ENCODE data around the gene HHAT.

HHAT gene

DNA sequence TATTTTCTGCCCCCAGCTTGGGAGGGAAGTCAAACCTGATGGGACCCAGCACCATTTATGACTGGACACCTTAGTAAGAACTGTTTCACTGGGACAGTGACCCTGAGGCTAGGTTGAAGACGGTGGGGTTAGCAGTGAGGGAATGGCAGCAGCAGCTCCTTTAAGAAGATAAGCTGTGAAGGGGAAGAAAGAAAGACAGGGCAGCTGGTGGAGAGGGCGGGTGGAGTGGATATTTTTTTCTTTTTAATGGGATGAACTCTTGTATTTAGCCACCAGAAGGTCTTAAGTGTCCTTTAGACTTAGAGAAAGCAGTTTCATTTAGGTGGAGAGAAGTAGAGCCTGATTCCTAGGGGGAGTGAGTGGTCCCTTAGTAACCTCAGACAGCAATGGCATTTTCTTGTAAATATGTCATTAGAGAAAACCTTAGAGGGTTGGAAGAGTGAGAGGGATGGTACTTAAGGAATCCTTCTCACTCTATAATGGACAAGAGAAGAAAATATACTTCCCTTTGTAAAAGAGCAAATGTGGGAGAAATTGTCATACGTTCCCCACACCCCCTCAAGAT lies 187.5 kb downstream of the HHAT start:
- Mint-ChIP-seq H3K9me3 (peaks cover 2% of the 10 kb centered on the region), H3K27me3 (no peaks in the 10 kb centered on the region), H3K4me3 (no peak overlapping the region), H3K36me3 (ENCODE audit: low read depth) (no peaks in the 10 kb centered on the region), H3K4me1 (ENCODE audit: low read depth) (no peaks in the 10 kb centered on the region), H3K27ac (no peak overlapping the region)
- no peak for DNase-seq

DNA sequence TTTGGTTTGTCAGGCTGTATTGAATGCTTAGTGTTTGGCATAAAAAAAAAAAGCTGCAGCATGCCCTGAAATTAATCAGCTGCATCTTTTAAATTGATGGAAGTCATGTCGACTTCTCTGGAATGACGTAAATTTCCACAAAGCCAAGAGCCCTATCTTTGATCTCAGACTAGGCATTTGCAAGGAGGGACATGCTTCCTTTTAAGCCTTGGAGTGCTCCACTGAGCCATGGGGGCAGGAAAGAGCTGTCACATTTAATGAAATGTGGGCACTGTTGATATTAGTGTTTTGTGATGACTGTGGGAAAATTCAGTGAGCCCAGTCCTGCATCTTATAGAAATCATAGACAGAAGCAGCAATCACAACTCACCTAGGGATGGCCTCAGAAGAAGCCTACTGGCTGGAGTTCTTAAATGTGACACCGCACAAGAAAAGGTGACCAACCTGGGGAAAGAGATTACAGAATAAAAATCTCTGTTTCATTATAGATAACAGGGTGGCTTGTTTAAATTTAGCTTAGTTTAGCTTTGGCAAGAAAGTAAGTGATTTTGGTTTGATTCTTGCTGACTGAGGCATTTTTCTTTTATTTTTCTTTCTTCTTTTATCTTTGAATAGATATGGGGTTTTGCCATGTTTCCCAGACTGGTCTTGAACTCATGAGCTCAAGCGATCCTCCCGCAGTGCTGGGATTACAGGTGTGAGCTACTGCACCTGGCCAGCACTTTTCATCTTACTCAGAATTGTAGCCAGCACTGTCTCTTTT lies 188.2 kb downstream of the HHAT start:
- no peaks in the 10 kb centered on the region for H3K27me3 Mint-ChIP-seq
- no peaks in the 10 kb centered on the region for H3K4me1 Mint-ChIP-seq (ENCODE audit: low read depth)
- DNase-seq, result no peak
- no peak overlapping the region for H3K27ac Mint-ChIP-seq
- H3K36me3 Mint-ChIP-seq (ENCODE audit: low read depth), result no peaks in the 10 kb centered on the region
- H3K4me3 Mint-ChIP-seq, result no peak overlapping the region
- H3K9me3 Mint-ChIP-seq, result peaks cover 2% of the 10 kb centered on the region

DNA sequence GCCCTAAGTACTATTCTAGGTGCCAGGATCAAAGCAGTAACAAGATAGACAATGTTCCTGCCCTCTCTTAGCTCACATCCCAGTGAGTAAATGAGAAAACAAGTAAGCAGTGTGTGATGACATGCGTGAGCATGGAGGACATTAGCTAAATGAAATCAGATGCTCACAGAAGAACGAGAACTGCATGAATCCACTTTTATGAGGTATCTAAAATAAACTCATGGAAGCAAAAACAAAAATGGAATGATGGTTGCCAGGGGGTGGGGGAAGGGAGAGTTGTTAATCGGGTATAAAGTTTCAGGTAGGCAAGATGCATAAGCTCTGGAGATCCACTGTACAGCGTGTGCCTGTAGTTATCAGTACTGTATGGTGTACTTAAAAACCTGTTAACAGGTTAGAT lies 195.1 kb downstream of the HHAT start:
- no peak for DNase-seq
- H3K4me1 Mint-ChIP-seq (ENCODE audit: low read depth), result no peaks in the 10 kb centered on the region
- H3K27me3 Mint-ChIP-seq, result no peaks in the 10 kb centered on the region
- H3K27ac Mint-ChIP-seq, result no peak overlapping the region
- H3K4me3 Mint-ChIP-seq, result no peak overlapping the region
- no peaks in the 10 kb centered on the region for H3K9me3 Mint-ChIP-seq
- no peaks in the 10 kb centered on the region for H3K36me3 Mint-ChIP-seq (ENCODE audit: low read depth)

DNA sequence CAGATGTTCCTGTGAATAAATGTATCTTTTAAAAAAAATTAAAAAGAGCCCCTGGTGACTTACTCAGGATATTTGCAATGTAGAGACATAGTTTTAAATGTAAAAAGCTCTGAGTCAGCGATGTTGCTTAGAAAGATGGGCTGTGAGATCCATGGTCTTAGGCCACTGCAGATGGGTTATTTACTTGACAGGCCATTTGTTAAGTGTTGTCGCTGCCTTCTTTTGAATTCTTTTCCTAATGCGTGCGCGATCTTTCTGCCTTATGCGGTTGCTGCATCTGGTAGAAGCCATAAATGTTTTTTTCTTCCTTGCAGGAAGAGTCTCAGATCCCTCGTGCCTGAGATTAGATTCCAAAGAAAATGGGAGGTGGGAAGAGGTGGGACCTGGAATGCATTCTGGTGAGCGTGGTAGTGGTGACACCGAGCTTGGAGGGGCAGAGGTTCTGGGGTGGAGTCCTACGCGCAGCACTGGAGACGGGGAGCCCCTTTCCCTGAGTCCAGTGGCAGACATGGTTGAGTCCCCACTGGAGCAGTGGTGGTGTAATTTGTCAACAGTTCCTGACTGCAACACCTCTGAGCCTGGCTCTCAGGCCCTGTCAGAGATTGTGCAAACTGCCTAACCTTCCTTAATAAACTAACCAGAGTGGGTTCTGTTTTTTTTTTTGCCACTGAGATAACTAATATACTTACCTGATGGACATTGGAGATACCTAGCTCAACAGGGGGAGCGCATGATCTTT lies 197.2 kb downstream of the HHAT start:
- Mint-ChIP-seq H3K4me1 (ENCODE audit: low read depth) (no peaks in the 10 kb centered on the region), H3K4me3 (no peak overlapping the region), H3K27ac (no peak overlapping the region), H3K9me3 (no peaks in the 10 kb centered on the region), H3K27me3 (no peaks in the 10 kb centered on the region), H3K36me3 (ENCODE audit: low read depth) (no peaks in the 10 kb centered on the region)
- no peak for DNase-seq

DNA sequence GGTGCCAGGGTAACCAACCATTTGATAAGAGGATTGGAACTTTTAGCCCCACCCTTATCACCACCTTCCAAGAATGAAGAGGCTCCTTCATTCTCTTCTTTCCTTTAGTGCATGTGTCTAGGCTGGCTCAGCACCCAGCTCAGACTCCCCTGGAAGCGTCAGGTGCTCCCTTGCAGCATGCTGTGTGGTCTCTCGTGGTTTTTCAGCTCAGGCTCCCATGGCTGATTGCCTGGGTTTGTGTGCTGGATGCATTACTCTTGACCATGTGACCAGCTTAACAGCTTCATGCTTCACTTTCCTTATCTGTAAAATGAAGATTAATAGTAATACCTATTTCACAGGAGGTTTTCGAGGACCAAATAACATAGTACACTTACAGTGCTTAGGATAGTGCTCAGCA lies 198.4 kb downstream of the HHAT start:
- Mint-ChIP-seq H3K4me3 (no peak overlapping the region), H3K27ac (no peak overlapping the region), H3K4me1 (ENCODE audit: low read depth) (no peaks in the 10 kb centered on the region), H3K27me3 (no peaks in the 10 kb centered on the region), H3K36me3 (ENCODE audit: low read depth) (no peaks in the 10 kb centered on the region), H3K9me3 (no peaks in the 10 kb centered on the region)
- DNase-seq, result no peak

DNA sequence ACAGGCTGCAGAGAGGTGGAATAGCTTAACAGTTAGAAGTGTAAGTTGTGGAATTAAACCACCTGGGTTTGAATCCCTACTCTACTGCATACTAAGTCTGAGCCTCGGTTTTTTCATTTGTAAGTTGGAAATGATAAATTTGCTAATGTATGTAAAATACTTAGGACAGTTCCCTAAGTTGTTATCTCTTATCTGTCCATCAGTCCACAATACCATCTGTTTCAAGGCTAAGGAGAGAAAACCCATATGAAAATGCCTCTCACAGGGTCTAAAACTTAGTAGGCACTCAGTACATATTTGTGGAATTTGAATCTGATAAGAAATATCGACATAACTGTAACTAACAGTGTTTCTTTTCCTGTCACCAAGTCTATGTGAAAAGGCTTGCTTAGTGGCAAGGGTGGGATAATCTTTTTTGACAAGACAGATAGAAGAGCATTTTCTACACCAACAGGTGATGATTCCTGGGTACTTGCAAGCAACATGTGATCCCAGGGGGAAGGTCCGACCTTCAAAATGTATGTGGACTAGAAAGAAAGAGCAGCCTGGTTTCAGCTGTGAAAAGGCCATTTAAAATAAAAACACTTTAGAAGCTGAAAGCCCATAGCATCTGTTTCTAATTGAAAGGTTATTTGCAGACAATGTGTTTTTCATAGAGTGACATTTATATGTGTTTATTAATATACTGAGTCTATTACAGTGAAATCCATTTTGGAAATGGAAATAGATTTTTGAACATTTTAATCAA lies 202.9 kb downstream of the HHAT start:
- Mint-ChIP-seq H3K4me1 (ENCODE audit: low read depth) (no peaks in the 10 kb centered on the region), H3K36me3 (ENCODE audit: low read depth) (no peaks in the 10 kb centered on the region), H3K9me3 (no peaks in the 10 kb centered on the region), H3K4me3 (no peak overlapping the region), H3K27ac (no peak overlapping the region), H3K27me3 (no peaks in the 10 kb centered on the region)
- no peak for DNase-seq

DNA sequence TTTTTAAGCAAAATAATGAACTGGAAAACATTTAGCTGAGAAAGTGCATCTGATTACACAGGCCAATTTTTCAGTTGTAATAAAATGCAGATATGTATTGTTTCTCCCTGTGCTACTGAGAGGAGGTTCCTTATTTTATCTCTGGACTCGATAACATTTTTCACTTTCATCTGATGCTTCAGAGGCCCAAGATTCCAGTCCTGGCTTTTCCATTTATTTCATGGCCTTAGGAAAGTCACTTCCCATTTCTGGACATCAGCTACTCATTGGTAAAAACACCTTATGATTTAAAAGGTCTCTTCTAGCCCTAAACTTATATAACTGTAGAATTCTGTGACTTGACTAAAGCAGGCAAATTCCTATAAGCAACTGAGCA lies 203.5 kb downstream of the HHAT start:
- DNase-seq, result no peak
- Mint-ChIP-seq H3K27me3 (no peaks in the 10 kb centered on the region), H3K4me1 (ENCODE audit: low read depth) (no peaks in the 10 kb centered on the region), H3K4me3 (no peak overlapping the region), H3K9me3 (no peaks in the 10 kb centered on the region), H3K36me3 (ENCODE audit: low read depth) (no peaks in the 10 kb centered on the region), H3K27ac (no peak overlapping the region)

DNA sequence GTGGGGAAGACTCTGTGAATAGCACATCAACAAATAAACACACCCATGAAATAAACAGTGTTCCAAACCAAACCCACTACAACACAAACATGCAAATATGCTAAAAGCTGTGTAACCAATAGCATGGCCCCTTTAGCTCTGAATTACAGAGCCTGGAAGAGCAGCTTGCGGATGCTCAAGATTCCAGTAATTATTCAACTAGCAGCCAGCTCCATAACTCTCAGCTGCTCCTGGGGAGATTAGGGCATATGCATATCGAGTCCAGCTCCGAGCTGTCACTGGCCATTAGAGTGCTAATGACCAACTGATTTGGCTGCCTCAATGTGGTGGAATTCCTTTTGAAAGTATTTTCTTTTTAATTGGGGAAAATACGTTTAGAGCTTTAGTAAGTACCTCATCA lies 207.1 kb downstream of the HHAT start:
- Mint-ChIP-seq H3K27ac (no peak overlapping the region), H3K36me3 (ENCODE audit: low read depth) (no peaks in the 10 kb centered on the region), H3K4me3 (no peak overlapping the region), H3K4me1 (ENCODE audit: low read depth) (no peaks in the 10 kb centered on the region), H3K9me3 (no peaks in the 10 kb centered on the region), H3K27me3 (no peaks in the 10 kb centered on the region)
- no peak for DNase-seq

DNA sequence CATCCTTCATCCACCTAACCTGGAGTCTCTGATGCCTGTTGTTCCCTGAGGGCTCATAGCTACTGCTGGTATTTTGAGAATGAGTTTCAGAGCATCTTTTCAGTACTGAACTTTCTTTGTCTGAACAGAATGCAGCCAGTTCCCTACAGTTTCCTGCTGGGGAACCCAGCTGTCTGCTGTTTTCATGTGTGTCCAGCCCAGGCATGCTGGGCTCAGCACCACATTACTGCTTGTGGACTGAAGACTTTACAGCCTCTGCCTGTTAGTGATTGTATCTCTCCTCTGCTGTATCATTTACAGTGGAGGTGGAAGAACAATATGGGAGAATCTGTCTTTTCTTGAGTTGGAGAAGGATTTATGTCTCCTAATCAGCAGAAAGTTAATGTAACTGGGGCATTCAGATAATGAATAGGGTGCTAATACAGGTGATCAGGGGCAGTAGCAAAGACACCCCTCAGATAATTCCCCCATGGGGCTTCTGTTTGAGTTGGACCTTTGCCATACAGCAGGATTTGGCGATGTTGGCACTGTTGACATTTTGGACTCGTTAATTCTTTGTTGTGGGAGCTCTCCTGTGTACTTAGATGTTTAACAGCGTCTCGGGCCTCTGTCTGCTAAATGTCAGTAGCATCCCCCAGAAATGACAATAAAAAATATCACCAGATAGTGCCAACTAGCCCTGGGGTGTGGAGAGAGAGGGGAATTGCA lies 207.7 kb downstream of the HHAT start:
- Mint-ChIP-seq H3K4me3 (no peak overlapping the region), H3K4me1 (ENCODE audit: low read depth) (no peaks in the 10 kb centered on the region), H3K36me3 (ENCODE audit: low read depth) (no peaks in the 10 kb centered on the region), H3K9me3 (no peaks in the 10 kb centered on the region), H3K27me3 (no peaks in the 10 kb centered on the region), H3K27ac (no peak overlapping the region)
- no peak for DNase-seq

DNA sequence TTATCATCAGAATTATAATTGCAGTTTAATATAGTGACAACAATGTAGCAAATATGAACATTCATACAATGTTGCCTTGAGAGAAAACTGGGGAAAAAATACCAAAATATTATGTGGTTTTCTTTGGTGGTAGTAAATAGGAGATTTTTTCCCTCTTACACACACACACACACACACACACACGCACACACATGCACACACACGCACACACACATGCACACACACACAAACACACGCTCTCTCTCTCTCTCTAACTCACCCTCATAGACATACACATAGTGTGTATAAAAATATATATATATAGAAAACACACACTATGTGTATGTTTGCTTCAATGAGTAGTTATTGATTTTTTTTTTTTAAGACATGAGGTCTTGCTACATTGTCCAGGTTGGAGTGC lies 211.6 kb downstream of the HHAT start:
- Mint-ChIP-seq H3K4me3 (no peak overlapping the region), H3K9me3 (no peaks in the 10 kb centered on the region), H3K27ac (no peak overlapping the region)

DNA sequence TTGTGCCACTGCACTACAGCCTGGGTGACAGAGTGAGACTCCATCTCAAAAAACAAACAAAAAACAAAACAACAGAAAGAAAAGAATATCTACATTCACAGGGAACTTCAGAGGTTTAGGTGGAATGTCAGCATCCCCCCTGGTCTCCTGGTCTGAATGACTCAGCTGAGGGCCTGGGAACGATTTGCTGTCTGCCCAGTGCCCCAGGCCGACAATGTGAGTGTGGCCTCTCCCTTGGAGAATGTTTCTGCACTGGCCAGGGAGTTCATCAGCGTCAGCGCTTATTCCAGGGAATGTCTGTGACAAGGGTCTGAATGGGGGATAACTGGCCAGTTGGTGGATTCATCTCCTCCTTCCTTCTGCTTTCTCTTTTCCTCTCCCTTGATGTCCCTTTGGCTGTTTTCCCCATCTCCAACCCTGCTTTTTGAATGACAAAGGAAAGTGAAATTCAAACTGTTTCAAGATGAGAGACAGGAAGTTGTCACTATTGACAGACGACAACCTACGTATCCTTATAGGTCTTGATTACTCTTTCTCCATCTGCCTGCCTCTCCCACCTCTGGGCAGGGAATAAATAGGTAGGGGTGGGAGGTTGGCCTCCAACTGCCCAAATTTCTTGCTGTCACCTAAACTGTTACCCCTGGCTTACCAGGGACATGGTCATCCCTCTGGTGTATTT lies 213.1 kb downstream of the HHAT start:
- no peak overlapping the region for H3K4me3 Mint-ChIP-seq
- H3K27me3 Mint-ChIP-seq, result no peaks in the 10 kb centered on the region
- no peaks in the 10 kb centered on the region for H3K36me3 Mint-ChIP-seq (ENCODE audit: low read depth)
- peaks cover 1% of the 10 kb centered on the region for H3K4me1 Mint-ChIP-seq (ENCODE audit: low read depth)
- H3K27ac Mint-ChIP-seq, result no peak overlapping the region
- no peaks in the 10 kb centered on the region for H3K9me3 Mint-ChIP-seq
- no peak for DNase-seq

More for the DNA sequence above, 211.6 kb downstream of the HHAT start:
- no peaks in the 10 kb centered on the region for H3K36me3 Mint-ChIP-seq (ENCODE audit: low read depth)
- peaks cover 1% of the 10 kb centered on the region for H3K4me1 Mint-ChIP-seq (ENCODE audit: low read depth)
- no peaks in the 10 kb centered on the region for H3K27me3 Mint-ChIP-seq
- no peak for DNase-seq

DNA sequence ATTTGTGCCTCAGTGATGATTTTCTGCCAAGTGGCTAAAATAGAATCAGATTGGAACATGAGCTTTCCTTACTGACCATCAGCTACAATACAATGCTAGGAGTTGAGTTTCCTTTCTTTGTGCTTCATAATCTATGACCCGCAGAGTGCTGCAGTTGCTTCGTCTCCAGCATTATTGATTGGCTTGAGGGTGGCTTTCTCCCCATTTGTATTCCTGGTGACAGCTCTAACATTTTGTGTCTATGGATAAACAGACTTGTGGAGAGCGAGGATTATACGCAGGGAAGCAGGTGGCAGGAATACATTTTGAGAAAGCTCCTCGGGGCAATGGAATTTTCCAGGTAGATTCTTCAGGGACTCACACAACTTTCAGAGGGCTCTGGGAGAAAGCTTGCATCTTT lies 223.2 kb downstream of the HHAT start:
- DNase-seq, result no peak
- Mint-ChIP-seq H3K36me3 (ENCODE audit: low read depth) (no peaks in the 10 kb centered on the region), H3K9me3 (no peaks in the 10 kb centered on the region), H3K4me3 (no peak overlapping the region), H3K27ac (no peak overlapping the region), H3K4me1 (ENCODE audit: low read depth) (no peaks in the 10 kb centered on the region), H3K27me3 (no peaks in the 10 kb centered on the region)

DNA sequence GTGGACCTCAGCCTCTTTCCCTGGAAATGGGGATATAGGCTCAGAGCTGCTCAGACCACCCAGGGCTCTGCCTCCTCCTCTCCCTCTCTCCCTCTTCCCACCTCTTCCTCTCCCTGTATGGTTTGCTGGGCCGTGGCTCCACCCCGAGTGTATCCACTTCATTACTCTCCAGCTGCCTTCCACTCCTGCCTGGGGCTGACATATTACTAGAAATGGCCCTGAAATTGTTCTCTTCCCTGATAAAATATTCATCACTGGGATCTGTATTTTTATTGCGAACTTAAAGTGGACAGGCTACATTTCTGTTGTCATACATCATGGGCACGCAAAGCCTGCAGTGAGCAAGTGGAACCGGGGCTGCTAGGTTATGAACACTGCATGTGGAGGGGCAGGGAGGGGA lies 225.0 kb downstream of the HHAT start:
- no peaks in the 10 kb centered on the region for H3K36me3 Mint-ChIP-seq (ENCODE audit: low read depth)
- H3K4me3 Mint-ChIP-seq, result no peak overlapping the region
- DNase-seq, result no peak
- H3K4me1 Mint-ChIP-seq (ENCODE audit: low read depth), result no peaks in the 10 kb centered on the region
- no peaks in the 10 kb centered on the region for H3K9me3 Mint-ChIP-seq
- no peak overlapping the region for H3K27ac Mint-ChIP-seq
- no peaks in the 10 kb centered on the region for H3K27me3 Mint-ChIP-seq

DNA sequence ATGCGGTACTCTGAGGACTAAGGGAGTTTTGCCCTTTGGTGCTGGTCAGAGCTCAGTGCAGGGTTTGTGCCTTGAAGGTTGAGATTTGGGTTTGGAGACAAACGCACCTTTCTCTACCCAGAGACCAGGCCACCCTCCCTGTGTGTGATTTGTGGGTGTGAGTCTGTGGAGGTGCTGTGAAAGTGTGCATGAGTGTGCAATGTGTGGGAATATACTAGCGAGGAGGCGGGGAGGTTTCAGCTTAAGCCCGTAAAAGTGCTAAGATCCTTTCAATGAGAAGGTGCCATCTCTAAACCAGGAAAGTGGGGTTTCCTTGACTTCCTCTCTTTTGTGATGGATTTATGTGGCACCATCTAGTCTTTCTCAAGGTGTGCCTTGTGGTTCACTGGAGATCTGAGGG lies 225.7 kb downstream of the HHAT start:
- Mint-ChIP-seq H3K4me3 (no peak overlapping the region), H3K9me3 (no peaks in the 10 kb centered on the region), H3K27ac (no peak overlapping the region), H3K4me1 (ENCODE audit: low read depth) (no peaks in the 10 kb centered on the region), H3K36me3 (ENCODE audit: low read depth) (no peaks in the 10 kb centered on the region), H3K27me3 (no peaks in the 10 kb centered on the region)
- no peak for DNase-seq
